ENCODE measurements around the gene CCT8L2.

DNA sequence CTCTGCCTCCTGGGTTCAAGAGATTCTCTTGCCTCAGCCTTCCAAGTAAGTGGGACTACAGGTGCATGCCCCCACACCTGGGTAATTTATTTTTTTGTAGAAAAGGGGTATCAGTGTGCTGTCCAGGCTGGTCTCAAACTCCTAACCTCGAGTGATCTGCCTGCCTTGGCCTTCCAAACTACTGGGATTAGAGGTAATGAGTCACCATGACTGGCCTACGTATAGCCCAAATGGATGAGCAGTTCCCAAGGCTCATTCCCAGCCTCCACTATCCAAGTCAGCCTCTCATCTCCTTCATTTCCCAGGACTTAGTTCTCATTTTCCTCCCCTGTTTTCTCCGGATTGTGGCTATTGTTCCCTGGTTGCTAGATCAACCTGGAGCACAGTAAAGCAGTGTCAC is 5.6 kb downstream of the CCT8L2 start:
- TF ChIP-seq EZH2 (IDR thresholded peaks at IDR 0.05) (no peak), POLR2AphosphoS5 (IDR thresholded peaks at IDR 0.05; ENCODE audit: borderline replicate concordance, low read depth, low read length) (no peak), FOXP2 (optimal IDR thresholded peaks at IDR 0.05; ENCODE audit: control extremely low read depth, extremely low read length, insufficient read depth) (no peak)

All from SK-N-MC (cell line).